H9 (cell line): ENCODE measurements around the gene C1QTNF9. TPM values are rescaled to one million over a fixed set of nuclear protein-coding genes. Genes with fewer than 3 reads are reported as not detected.

ENCODE experiments used
- DNase-seq: peaks from one replicate; pipeline ENCODE4 v3.0.0-alpha.2; 2017
- H2AFZ ChIP-seq: one replicate; pipeline ENCODE4 v1.6.1; 2013; ENCODE audit warnings: mild to moderate bottlenecking, low read length, control low read depth, moderate library complexity
- H2AK5ac ChIP-seq: 2 replicates; pipeline ENCODE4 v1.6.1; 2013; ENCODE audit warnings: low read length, control low read depth, mixed read lengths; ENCODE audit not compliant: insufficient read length
- H2BK120ac ChIP-seq: one replicate; pipeline ENCODE4 v1.6.1; 2013; ENCODE audit warnings: low read depth, mild to moderate bottlenecking, low read length, control low read depth, inconsistent platforms; ENCODE audit not compliant: poor library complexity, severe bottlenecking
- H2BK12ac ChIP-seq: 2 replicates; pipeline ENCODE4 v1.6.1; 2013; ENCODE audit warnings: low read length, control low read depth, mixed read lengths, low read depth; ENCODE audit not compliant: insufficient read length
- H2BK15ac ChIP-seq: 2 replicates; pipeline ENCODE4 v1.6.1; 2013; ENCODE audit warnings: low read depth, low read length, control low read depth
- H2BK20ac ChIP-seq: one replicate; pipeline ENCODE4 v1.6.1; 2013; ENCODE audit warnings: low read depth, mild to moderate bottlenecking, low read length, control low read depth, inconsistent platforms; ENCODE audit not compliant: poor library complexity, severe bottlenecking
- H2BK5ac ChIP-seq: 2 replicates; pipeline ENCODE4 v1.6.1; 2013; ENCODE audit warnings: low read length, control low read depth, mixed read lengths; ENCODE audit not compliant: insufficient read length
- H3K14ac ChIP-seq: 2 replicates; pipeline ENCODE4 v1.6.1; 2013; ENCODE audit warnings: low read length, control low read depth; ENCODE audit not compliant: insufficient read depth
- H3K18ac ChIP-seq: 2 replicates; pipeline ENCODE4 v1.6.1; 2013; ENCODE audit warnings: low read depth, mild to moderate bottlenecking, mixed read lengths, low read length, control low read depth; ENCODE audit not compliant: insufficient read length
- H3K23ac ChIP-seq: 2 replicates; pipeline ENCODE4 v1.6.1; 2013; ENCODE audit warnings: low read length, control low read depth, mixed read lengths, low read depth; ENCODE audit not compliant: insufficient read length
- H3K23me2 ChIP-seq: 2 replicates; pipeline ENCODE4 v1.6.1; 2013; ENCODE audit warnings: low read depth, mild to moderate bottlenecking, mixed read lengths, low read length, control low read depth; ENCODE audit not compliant: insufficient read length, poor library complexity, severe bottlenecking
- H3K27ac ChIP-seq: 2 replicates; pipeline ENCODE4 v1.5.1; 2013; ENCODE audit warnings: low read length, control low read depth, mixed read lengths, low read depth; ENCODE audit not compliant: insufficient read length
- H3K27me3 ChIP-seq: 2 replicates; pipeline ENCODE4 v1.6.1; 2013; ENCODE audit warnings: low read length, control low read depth, inconsistent platforms; ENCODE audit not compliant: insufficient read depth
- H3K4ac ChIP-seq: 2 replicates; pipeline ENCODE4 v1.6.1; 2013; ENCODE audit warnings: low read depth, mild to moderate bottlenecking, control low read depth, inconsistent platforms, low read length, moderate library complexity
- H3K4me1 ChIP-seq: 2 replicates; pipeline ENCODE4 v1.6.1; 2013; ENCODE audit warnings: low read length, control low read depth, inconsistent platforms; ENCODE audit not compliant: insufficient read depth
- H3K4me2 ChIP-seq: 2 replicates; pipeline ENCODE4 v1.6.1; 2013; ENCODE audit warnings: low read length, control low read depth, mixed read lengths; ENCODE audit not compliant: insufficient read length, insufficient read depth
- H3K56ac ChIP-seq: 2 replicates; pipeline ENCODE4 v1.6.1; 2013; ENCODE audit warnings: low read depth, mild to moderate bottlenecking, mixed read lengths, low read length, control low read depth; ENCODE audit not compliant: insufficient read length
- H3K79me1 ChIP-seq: 2 replicates; pipeline ENCODE4 v1.6.1; 2013; ENCODE audit warnings: low read depth, mild to moderate bottlenecking, moderate library complexity, low read length, control low read depth, inconsistent platforms; ENCODE audit not compliant: insufficient read depth, poor library complexity, severe bottlenecking
- H3K79me2 ChIP-seq: 2 replicates; pipeline ENCODE4 v1.6.1; 2013; ENCODE audit warnings: low read length, control low read depth, inconsistent platforms; ENCODE audit not compliant: insufficient read depth
- H3K9ac ChIP-seq: 2 replicates; pipeline ENCODE4 v1.6.1; 2013; ENCODE audit warnings: low read length, control low read depth, mixed read lengths; ENCODE audit not compliant: insufficient read length; ENCODE audit errors: extremely low read depth
- H3K9me3 ChIP-seq: one replicate; pipeline ENCODE4 v1.6.1; 2013; ENCODE audit warnings: low read depth, low read length, inconsistent platforms; ENCODE audit not compliant: control insufficient read depth
- H3T11ph ChIP-seq: one replicate; pipeline ENCODE4 v1.6.1; 2013; ENCODE audit warnings: mild to moderate bottlenecking, low read length, control low read depth, inconsistent platforms
- H4K20me1 ChIP-seq: one replicate; pipeline ENCODE4 v1.6.1; 2013; ENCODE audit not compliant: control insufficient read depth, insufficient read length, insufficient read depth
- H4K5ac ChIP-seq: 2 replicates; pipeline ENCODE4 v1.6.1; 2013; ENCODE audit warnings: low read depth, mild to moderate bottlenecking, mixed read lengths, low read length, control low read depth; ENCODE audit not compliant: insufficient read length
- H4K8ac ChIP-seq: replicated peaks from 2 replicates; pipeline ENCODE4 v1.6.1; 2013; ENCODE audit warnings: low read length, control low read depth, mixed read lengths, low read depth; ENCODE audit not compliant: insufficient read length
- H4K91ac ChIP-seq: 2 replicates; pipeline ENCODE4 v1.6.1; 2013; ENCODE audit warnings: low read depth, mild to moderate bottlenecking, moderate library complexity, mixed read lengths, low read length, control low read depth; ENCODE audit not compliant: insufficient read length
- H3K27ac Mint-ChIP-seq, 3 experiments: 2 replicates in 2 of 3; 3 replicates in 1 of 3; pipeline ENCODE4 v1.8.0; 2020 to 2021; ENCODE audit warnings: mixed read lengths in 3 of 3, mild to moderate bottlenecking in 1 of 3, moderate library complexity in 1 of 3
- H3K27me3 Mint-ChIP-seq: 2 replicates; pipeline ENCODE4 v1.8.0; 2021; ENCODE audit warnings: low read depth, mild to moderate bottlenecking, moderate library complexity, mixed read lengths
- H3K36me3 Mint-ChIP-seq, 3 experiments: 2 replicates in 2 of 3; 3 replicates in 1 of 3; pipeline ENCODE4 v1.8.0; 2020 to 2021; ENCODE audit warnings: low read depth in 3 of 3, mixed read lengths in 3 of 3; ENCODE audit not compliant: insufficient read depth in 1 of 3
- H3K4me1 Mint-ChIP-seq, 2 experiments: 2 replicates each; pipeline ENCODE4 v1.8.0; 2020; ENCODE audit warnings: mixed read lengths in 2 of 2
- H3K4me3 Mint-ChIP-seq, 2 experiments: 2 replicates in 1 of 2; 3 replicates in 1 of 2; pipeline ENCODE4 v1.8.0; 2020 to 2021; ENCODE audit warnings: mild to moderate bottlenecking in 2 of 2, mixed read lengths in 2 of 2, moderate library complexity in 1 of 2
- H3K9me3 Mint-ChIP-seq, 2 experiments: 2 replicates in 1 of 2; 3 replicates in 1 of 2; pipeline ENCODE4 v1.8.0; 2020; ENCODE audit warnings: mild to moderate bottlenecking in 2 of 2, mixed read lengths in 2 of 2, moderate library complexity in 1 of 2
- WGBS: extraction: QIAGEN DNeasy Blood & Tissue Kit; methylation state at CpG from one replicate; pipeline ENCODE4 v1.1.7; 2013; ENCODE audit warnings: missing lambda C conversion rate, low lambda C conversion rate, mixed read lengths; ENCODE audit not compliant: insufficient read length; ENCODE audit errors: extremely low coverage; 5-methylcytosine and 5-hydroxymethylcytosine counted together
- total RNA-seq: library from RNA; stranded (reverse); gene quantifications from 2 replicates; pipeline ENCODE4 v1.2.1, GENCODE V29; 2021
- TF ChIP-seq, protein P1 (sequence below): fragments of 200-600 bp; sonication (generic); conservative IDR thresholded peaks from 3 replicates; pipeline ENCODE4 v1.8.0; 2021; ENCODE audit warnings: antibody characterized with exemption, mild to moderate bottlenecking

The C1QTNF9 gene
- total RNA-seq, 1 experiment from 2014 or later = not detected

- Histone ChIP-seq H4K20me1 (no peaks in the 10 kb centered on the region), H3K27ac (no peak overlapping the region), H3K4me1 (no peaks in the 10 kb centered on the region), H2BK120ac (no peak overlapping the region), H2BK15ac (no peak overlapping the region), H3K9me3 (no peaks in the 10 kb centered on the region), H3K23ac (no peak overlapping the region), H3K56ac (no peak overlapping the region), H2BK5ac (no peak overlapping the region), H3K79me1 (no peaks in the 10 kb centered on the region), H4K91ac (no peak overlapping the region), H2AFZ (no peak overlapping the region), H3K27me3 (no peaks in the 10 kb centered on the region), H3K9ac (no peak overlapping the region), H2AK5ac (no peak overlapping the region), H3K14ac (no peak overlapping the region), H4K8ac (no peak overlapping the region), H3K4ac (no peak overlapping the region), H3K23me2 (no peaks in the 10 kb centered on the region), H2BK12ac (no peak overlapping the region), H4K5ac (no peak overlapping the region), H2BK20ac (no peak overlapping the region), H3K18ac (no peak overlapping the region), H3T11ph (no peak overlapping the region), H3K4me2 (no peak overlapping the region), H3K79me2 (no peaks in the 10 kb centered on the region)
- Mint-ChIP-seq H3K36me3 (peaks cover 18 to 29% (median 27%) of the 10 kb centered on the region in 3 experiments; a peak in 6 of 7 replicates), H3K9me3 (no peaks in the 10 kb centered on the region), H3K4me1 (no peaks in the 10 kb centered on the region), H3K27ac (no peak overlapping the region), H3K4me3 (no peak overlapping the region), H3K27me3 (no peaks in the 10 kb centered on the region)
- DNase-seq = no peak
- TF ChIP-seq, protein P1, sequence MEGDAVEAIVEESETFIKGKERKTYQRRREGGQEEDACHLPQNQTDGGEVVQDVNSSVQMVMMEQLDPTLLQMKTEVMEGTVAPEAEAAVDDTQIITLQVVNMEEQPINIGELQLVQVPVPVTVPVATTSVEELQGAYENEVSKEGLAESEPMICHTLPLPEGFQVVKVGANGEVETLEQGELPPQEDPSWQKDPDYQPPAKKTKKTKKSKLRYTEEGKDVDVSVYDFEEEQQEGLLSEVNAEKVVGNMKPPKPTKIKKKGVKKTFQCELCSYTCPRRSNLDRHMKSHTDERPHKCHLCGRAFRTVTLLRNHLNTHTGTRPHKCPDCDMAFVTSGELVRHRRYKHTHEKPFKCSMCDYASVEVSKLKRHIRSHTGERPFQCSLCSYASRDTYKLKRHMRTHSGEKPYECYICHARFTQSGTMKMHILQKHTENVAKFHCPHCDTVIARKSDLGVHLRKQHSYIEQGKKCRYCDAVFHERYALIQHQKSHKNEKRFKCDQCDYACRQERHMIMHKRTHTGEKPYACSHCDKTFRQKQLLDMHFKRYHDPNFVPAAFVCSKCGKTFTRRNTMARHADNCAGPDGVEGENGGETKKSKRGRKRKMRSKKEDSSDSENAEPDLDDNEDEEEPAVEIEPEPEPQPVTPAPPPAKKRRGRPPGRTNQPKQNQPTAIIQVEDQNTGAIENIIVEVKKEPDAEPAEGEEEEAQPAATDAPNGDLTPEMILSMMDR = no peak
- WGBS = no CpG with 5 or more reads among the region's 5 CpGs
Measured at GRCh38 chr13:24288870-24289269, 20.5 kb upstream of the C1QTNF9 start.
